ENCODE measurements around the gene GINS2.

Gene GINS2

GRCh38 chr16:85688586-85689284, at the start of gene GINS2:
TSS of gene GINS2 (minus strand) at chr16:85688954. CDS start at chr16:85688898, 56 bp downstream.
- H3K27ac ChIP-seq (ENCODE audit: low read length), result no peak within 1 kb of the TSS
- H3K36me3 ChIP-seq (ENCODE audit: insufficient read depth, low read depth, low read length), result peaks cover 15% of the 10 kb centered on the region
- no peaks in the 10 kb centered on the region for H3K4me1 ChIP-seq (ENCODE audit: insufficient read depth, low read length)
- peak within 1 kb of the TSS; percentile 79 for H3K4me3 ChIP-seq (ENCODE audit: low read length)
- peaks cover 15% of the 10 kb centered on the region; the same call in 1 of the 2 replicates for H3K27me3 ChIP-seq (ENCODE audit: insufficient read depth, low read length)
- H3K9me3 ChIP-seq (ENCODE audit: insufficient read depth, low read depth, low read length), result no peaks in the 10 kb centered on the region
- peak within 1 kb of the TSS; percentile 83 for H3K9ac ChIP-seq (ENCODE audit: low read depth, low read length)

- Histone ChIP-seq H3K36me3 (ENCODE audit: insufficient read depth, low read depth, low read length) (no peaks in the 10 kb centered on the region), H3K27me3 (ENCODE audit: insufficient read depth, low read length) (no peaks in the 10 kb centered on the region), H3K9ac (ENCODE audit: low read depth, low read length) (no peak overlapping the region), H3K4me1 (ENCODE audit: insufficient read depth, low read length) (peaks cover 3% of the 10 kb centered on the region; the same call in 1 of the 2 replicates), H3K9me3 (ENCODE audit: insufficient read depth, low read depth, low read length) (no peaks in the 10 kb centered on the region), H3K4me3 (ENCODE audit: low read length) (no peak overlapping the region), H3K27ac (ENCODE audit: low read length) (no peak overlapping the region)
Observed at GRCh38 chr16:85736921-85737320, 48.2 kb upstream of the GINS2 start.

GRCh38 chr16:85735946-85736345, 47.2 kb upstream of the GINS2 start:
- H3K4me1 ChIP-seq (ENCODE audit: insufficient read depth, low read length), result peaks cover 3% of the 10 kb centered on the region; the same call in 1 of the 2 replicates
- no peaks in the 10 kb centered on the region for H3K36me3 ChIP-seq (ENCODE audit: insufficient read depth, low read depth, low read length)
- H3K9ac ChIP-seq (ENCODE audit: low read depth, low read length), result no peak overlapping the region
- H3K27ac ChIP-seq (ENCODE audit: low read length), result no peak overlapping the region
- no peaks in the 10 kb centered on the region for H3K9me3 ChIP-seq (ENCODE audit: insufficient read depth, low read depth, low read length)
- no peaks in the 10 kb centered on the region for H3K27me3 ChIP-seq (ENCODE audit: insufficient read depth, low read length)
- H3K4me3 ChIP-seq (ENCODE audit: low read length), result no peak overlapping the region

GRCh38 chr16:85735225-85735635, 46.5 kb upstream of the GINS2 start:
- Histone ChIP-seq H3K36me3 (ENCODE audit: insufficient read depth, low read depth, low read length) (no peaks in the 10 kb centered on the region), H3K9me3 (ENCODE audit: insufficient read depth, low read depth, low read length) (no peaks in the 10 kb centered on the region), H3K27ac (ENCODE audit: low read length) (no peak overlapping the region), H3K9ac (ENCODE audit: low read depth, low read length) (no peak overlapping the region), H3K4me1 (ENCODE audit: insufficient read depth, low read length) (peaks cover 3% of the 10 kb centered on the region; the same call in 1 of the 2 replicates), H3K4me3 (ENCODE audit: low read length) (no peak overlapping the region), H3K27me3 (ENCODE audit: insufficient read depth, low read length) (no peaks in the 10 kb centered on the region)

GRCh38 chr16:85734311-85735017, 45.7 kb upstream of the GINS2 start:
- Histone ChIP-seq H3K4me1 (ENCODE audit: insufficient read depth, low read length) (peaks cover 5% of the 10 kb centered on the region; the same call in 1 of the 2 replicates), H3K9ac (ENCODE audit: low read depth, low read length) (no peak overlapping the region), H3K27me3 (ENCODE audit: insufficient read depth, low read length) (no peaks in the 10 kb centered on the region), H3K9me3 (ENCODE audit: insufficient read depth, low read depth, low read length) (no peaks in the 10 kb centered on the region), H3K36me3 (ENCODE audit: insufficient read depth, low read depth, low read length) (no peaks in the 10 kb centered on the region), H3K4me3 (ENCODE audit: low read length) (no peak overlapping the region), H3K27ac (ENCODE audit: low read length) (no peak overlapping the region)

- Histone ChIP-seq H3K4me1 (ENCODE audit: insufficient read depth, low read length) (peaks cover 6% of the 10 kb centered on the region; the same call in 1 of the 2 replicates), H3K36me3 (ENCODE audit: insufficient read depth, low read depth, low read length) (no peaks in the 10 kb centered on the region), H3K9ac (ENCODE audit: low read depth, low read length) (no peak overlapping the region), H3K4me3 (ENCODE audit: low read length) (no peak overlapping the region), H3K27ac (ENCODE audit: low read length) (no peak overlapping the region), H3K27me3 (ENCODE audit: insufficient read depth, low read length) (no peaks in the 10 kb centered on the region), H3K9me3 (ENCODE audit: insufficient read depth, low read depth, low read length) (no peaks in the 10 kb centered on the region)
Observed at GRCh38 chr16:85733839-85734170, 45.1 kb upstream of the GINS2 start.

- Histone ChIP-seq H3K27me3 (ENCODE audit: insufficient read depth, low read length) (no peaks in the 10 kb centered on the region), H3K9ac (ENCODE audit: low read depth, low read length) (no peak overlapping the region), H3K27ac (ENCODE audit: low read length) (no peak overlapping the region), H3K4me3 (ENCODE audit: low read length) (no peak overlapping the region), H3K4me1 (ENCODE audit: insufficient read depth, low read length) (peaks cover 6% of the 10 kb centered on the region; the same call in 1 of the 2 replicates), H3K9me3 (ENCODE audit: insufficient read depth, low read depth, low read length) (no peaks in the 10 kb centered on the region), H3K36me3 (ENCODE audit: insufficient read depth, low read depth, low read length) (no peaks in the 10 kb centered on the region)
Observed at GRCh38 chr16:85733155-85733838, 44.5 kb upstream of the GINS2 start.

GRCh38 chr16:85731179-85731578, 42.4 kb upstream of the GINS2 start:
- Histone ChIP-seq H3K27me3 (ENCODE audit: insufficient read depth, low read length) (peaks cover under 1% of the 10 kb centered on the region; the same call in 1 of the 2 replicates), H3K4me1 (ENCODE audit: insufficient read depth, low read length) (peaks cover 6% of the 10 kb centered on the region; the same call in 1 of the 2 replicates), H3K27ac (ENCODE audit: low read length) (no peak overlapping the region), H3K36me3 (ENCODE audit: insufficient read depth, low read depth, low read length) (no peaks in the 10 kb centered on the region), H3K9me3 (ENCODE audit: insufficient read depth, low read depth, low read length) (no peaks in the 10 kb centered on the region), H3K4me3 (ENCODE audit: low read length) (no peak overlapping the region), H3K9ac (ENCODE audit: low read depth, low read length) (no peak overlapping the region)

- Histone ChIP-seq H3K27ac (ENCODE audit: low read length) (no peak overlapping the region), H3K4me1 (ENCODE audit: insufficient read depth, low read length) (peaks cover 6% of the 10 kb centered on the region; the same call in 1 of the 2 replicates), H3K27me3 (ENCODE audit: insufficient read depth, low read length) (peaks cover 3% of the 10 kb centered on the region; the same call in 1 of the 2 replicates), H3K9me3 (ENCODE audit: insufficient read depth, low read depth, low read length) (no peaks in the 10 kb centered on the region), H3K9ac (ENCODE audit: low read depth, low read length) (peak overlapping the region; percentile 38; the same call in 1 of the 2 replicates), H3K36me3 (ENCODE audit: insufficient read depth, low read depth, low read length) (no peaks in the 10 kb centered on the region), H3K4me3 (ENCODE audit: low read length) (no peak overlapping the region)
Observed at GRCh38 chr16:85730186-85730465, 41.4 kb upstream of the GINS2 start.

GRCh38 chr16:85729452-85730185, 40.9 kb upstream of the GINS2 start:
- Histone ChIP-seq H3K9ac (ENCODE audit: low read depth, low read length) (peak overlapping the region; percentile 38; the same call in 1 of the 2 replicates), H3K36me3 (ENCODE audit: insufficient read depth, low read depth, low read length) (no peaks in the 10 kb centered on the region), H3K4me1 (ENCODE audit: insufficient read depth, low read length) (peaks cover 6% of the 10 kb centered on the region; the same call in 1 of the 2 replicates), H3K27ac (ENCODE audit: low read length) (no peak overlapping the region), H3K9me3 (ENCODE audit: insufficient read depth, low read depth, low read length) (no peaks in the 10 kb centered on the region), H3K27me3 (ENCODE audit: insufficient read depth, low read length) (peaks cover 3% of the 10 kb centered on the region; the same call in 1 of the 2 replicates), H3K4me3 (ENCODE audit: low read length) (no peak overlapping the region)

GRCh38 chr16:85728879-85729278, 40.1 kb upstream of the GINS2 start:
- Histone ChIP-seq H3K9ac (ENCODE audit: low read depth, low read length) (no peak overlapping the region; the same call in 1 of the 2 replicates), H3K9me3 (ENCODE audit: insufficient read depth, low read depth, low read length) (no peaks in the 10 kb centered on the region), H3K4me3 (ENCODE audit: low read length) (no peak overlapping the region), H3K4me1 (ENCODE audit: insufficient read depth, low read length) (peaks cover 3% of the 10 kb centered on the region; the same call in 1 of the 2 replicates), H3K27me3 (ENCODE audit: insufficient read depth, low read length) (peaks cover 3% of the 10 kb centered on the region; the same call in 1 of the 2 replicates), H3K27ac (ENCODE audit: low read length) (no peak overlapping the region), H3K36me3 (ENCODE audit: insufficient read depth, low read depth, low read length) (no peaks in the 10 kb centered on the region)
